Activated CD4-positive, alpha-beta T cell treated with anti-CD3 and anti-CD28 coated beads, Interleukin-2, amount 10 ng/mL, durations not matched to agents 7 days and 5 days (primary cell): ENCODE results near the gene CDK2AP2. TPM values are rescaled to one million over a fixed set of nuclear protein-coding genes. Genes with fewer than 3 reads are reported as not detected.
"Not testable (repeated sequence)": the region's sequence is repeated elsewhere in the genome, so short reads cannot be mapped to it uniquely, and the experiment has no call there.

Source experiments
- CTCF ChIA-PET: fragments of 350-600 bp; sonication (Branson Sonifier 250); formaldehyde crosslinking; loops from one replicate; lab custom pipeline; 2021; ENCODE audit warnings: antibody characterized with exemption; lab: Charles Lee
- POLR2A ChIA-PET: fragments of 350-600 bp; sonication (Branson Sonifier 250); formaldehyde crosslinking; loops from one replicate; lab custom pipeline; 2021; ENCODE audit warnings: antibody characterized with exemption; lab: Charles Lee
- DNase-seq: peaks from one replicate; pipeline ENCODE4 v3.0.0-alpha.2; 2020
- H3K27ac Mint-ChIP-seq: one replicate; pipeline ENCODE4 v1.8.0; 2021; ENCODE audit warnings: mild to moderate bottlenecking, moderate library complexity, mixed read lengths
- H3K27me3 Mint-ChIP-seq: one replicate; pipeline ENCODE4 v1.8.0; 2021; ENCODE audit warnings: mixed read lengths
- H3K36me3 Mint-ChIP-seq: one replicate; pipeline ENCODE4 v1.8.0; 2021; ENCODE audit warnings: low read depth, mixed read lengths
- H3K4me1 Mint-ChIP-seq: one replicate; pipeline ENCODE4 v1.8.0; 2021; ENCODE audit warnings: mixed read lengths
- H3K4me3 Mint-ChIP-seq: one replicate; pipeline ENCODE4 v1.8.0; 2021; ENCODE audit warnings: mild to moderate bottlenecking, moderate library complexity, mixed read lengths
- H3K9me3 Mint-ChIP-seq: one replicate; pipeline ENCODE4 v1.8.0; 2021; ENCODE audit warnings: mixed read lengths
- total RNA-seq, 2 experiments: library from RNA; stranded (reverse); gene quantifications; one replicate each; pipeline ENCODE4 v1.2.3, GENCODE V29; 2021

The CDK2AP2 gene
- total RNA-seq, 2 experiments from 2014 or later = 117 to 126 TPM

GRCh38 chr11:67477344-67478050, 30.5 kb downstream of the CDK2AP2 start:
- H3K27me3 Mint-ChIP-seq, H3K27ac Mint-ChIP-seq, POLR2A ChIA-PET, H3K4me3 Mint-ChIP-seq, H3K9me3 Mint-ChIP-seq, H3K36me3 Mint-ChIP-seq, H3K4me1 Mint-ChIP-seq, DNase-seq: not testable (repeated sequence)
- CTCF ChIA-PET = interaction anchor here (1.0 to 1.3 kb wide), 4 partner anchors 9 to 132 kb away, joined by 3 to 5 read pairs (median 3); no protein-coding TSS in a partner anchor

DNA sequence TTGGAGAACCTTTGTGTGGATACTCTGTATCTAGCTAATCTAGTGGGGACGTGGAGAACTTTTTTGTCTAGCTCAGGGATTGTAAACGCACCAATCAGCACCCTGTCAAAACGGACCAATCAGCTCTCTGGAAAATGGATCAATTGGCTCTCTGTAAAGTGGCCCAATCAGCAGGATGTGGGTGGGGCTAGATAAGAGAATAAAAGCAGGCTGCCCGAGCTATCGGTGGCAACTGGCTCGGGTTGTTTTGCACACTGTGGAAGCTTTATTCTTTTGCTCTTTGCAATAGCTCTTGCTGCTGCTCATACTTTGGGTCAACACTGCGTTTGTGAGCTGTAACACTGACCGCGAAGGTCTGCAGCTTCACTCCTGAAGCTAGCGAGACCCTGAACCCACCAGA, 31.3 kb downstream of the CDK2AP2 start:
- CTCF ChIA-PET = interaction anchor here (0.8 to 1.3 kb wide), 5 partner anchors 8 to 131 kb away, joined by 3 to 5 read pairs (median 3); no protein-coding TSS in a partner anchor
- H3K36me3 Mint-ChIP-seq, H3K4me3 Mint-ChIP-seq, POLR2A ChIA-PET, H3K27ac Mint-ChIP-seq, DNase-seq, H3K27me3 Mint-ChIP-seq, H3K4me1 Mint-ChIP-seq, H3K9me3 Mint-ChIP-seq: not testable (repeated sequence)

DNA sequence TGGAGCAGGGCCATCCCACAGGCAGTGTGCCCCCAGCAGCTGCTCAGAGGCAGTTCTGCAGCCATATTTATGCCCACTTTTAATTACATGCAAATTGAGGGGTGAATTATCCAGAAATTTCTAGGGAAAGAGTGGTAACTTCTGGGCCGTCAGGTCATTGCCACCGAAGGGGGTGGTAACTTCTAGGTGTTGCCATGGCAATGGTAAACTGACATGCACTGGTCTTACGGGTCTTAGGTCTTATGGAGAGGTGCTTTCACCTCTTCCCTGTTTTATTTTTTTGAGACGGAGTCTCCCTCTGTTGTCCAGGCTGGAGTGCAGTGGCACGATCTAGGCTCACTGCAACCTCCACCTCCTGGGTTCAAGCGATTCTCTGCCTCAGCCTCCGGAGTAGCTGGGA, 35.1 kb downstream of the CDK2AP2 start:
- Mint-ChIP-seq H3K27me3 (no peaks in the 10 kb centered on the region), H3K36me3 (no peaks in the 10 kb centered on the region), H3K27ac (no peak overlapping the region), H3K4me3 (no peak overlapping the region), H3K9me3 (no peaks in the 10 kb centered on the region), H3K4me1 (peaks cover 17% of the 10 kb centered on the region)
- DNase-seq = no peak
- CTCF ChIA-PET = no interaction called here
- POLR2A ChIA-PET = no interaction called here

- CTCF ChIA-PET = interaction anchor here (1.2 to 2.0 kb wide), 4 partner anchors 11 to 62 kb away, joined by 3 to 5 read pairs (median 4); partner anchors contain the start of gene PTPRCAP
- Mint-ChIP-seq H3K9me3 (no peaks in the 10 kb centered on the region), H3K27ac (peak overlapping the region; percentile 80), H3K36me3 (peaks cover under 1% of the 10 kb centered on the region), H3K4me3 (no peak overlapping the region), H3K27me3 (no peaks in the 10 kb centered on the region), H3K4me1 (peaks cover 31% of the 10 kb centered on the region)
- POLR2A ChIA-PET = interaction anchor here (1.9 kb wide), 1 partner anchor 69 kb away, joined by 6 read pairs; the partner anchor contains the start of gene PPP1CA
- DNase-seq = no peak
Measured at GRCh38 chr11:67470337-67471002, 37.5 kb downstream of the CDK2AP2 start.

- Mint-ChIP-seq H3K9me3 (no peaks in the 10 kb centered on the region), H3K4me1 (peaks cover 36% of the 10 kb centered on the region), H3K4me3 (peak overlapping the region; percentile 89), H3K27ac (peak overlapping the region; percentile 80), H3K27me3 (no peaks in the 10 kb centered on the region), H3K36me3 (peaks cover 4% of the 10 kb centered on the region)
- CTCF ChIA-PET = interaction anchor here (0.7 to 2.0 kb wide), 8 partner anchors 10 to 68 kb away, joined by 3 to 5 read pairs (median 4); partner anchors contain the start of genes PPP1CA, PTPRCAP and RPS6KB2
- no peak for DNase-seq
- POLR2A ChIA-PET = interaction anchor here (1.9 kb wide), 1 partner anchor 68 kb away, joined by 6 read pairs; the partner anchor contains the start of gene PPP1CA
Measured at GRCh38 chr11:67469508-67469811, 38.5 kb downstream of the CDK2AP2 start.

GRCh38 chr11:67468759-67469507, 39.0 kb downstream of the CDK2AP2 start, which contains the start of gene TMEM134:
TMEM134 (minus strand) TSS chr11:67469251; CDS start chr11:67469192, 59 bp downstream.
- POLR2A ChIA-PET = interaction anchor here (0.5 to 1.9 kb wide), 3 partner anchors 32 to 67 kb away, joined by 3 to 6 read pairs (median 5); partner anchors contain the start of gene PPP1CA
- Mint-ChIP-seq H3K27me3 (no peaks in the 10 kb centered on the region), H3K4me3 (peak within 1 kb of the TSS; percentile 89), H3K36me3 (peaks cover 4% of the 10 kb centered on the region), H3K9me3 (no peaks in the 10 kb centered on the region), H3K27ac (peak within 1 kb of the TSS; percentile 83), H3K4me1 (peaks cover 41% of the 10 kb centered on the region)
- DNase-seq = peak; percentile 89
- CTCF ChIA-PET = interaction anchor here (0.7 to 2.8 kb wide), 19 partner anchors 8 to 107 kb away, joined by 3 to 10 read pairs (median 4); partner anchors contain the start of genes AIP, PPP1CA, PTPRCAP and RPS6KB2

GRCh38 chr11:67468456-67468758, 39.6 kb downstream of the CDK2AP2 start:
- H3K4me1 Mint-ChIP-seq = peaks cover 41% of the 10 kb centered on the region
- no peaks in the 10 kb centered on the region for H3K27me3 Mint-ChIP-seq
- H3K36me3 Mint-ChIP-seq = peaks cover 4% of the 10 kb centered on the region
- DNase-seq = no peak
- CTCF ChIA-PET = interaction anchor here (0.5 to 2.8 kb wide), 15 partner anchors 8 to 106 kb away, joined by 3 to 10 read pairs (median 4); partner anchors contain the start of genes AIP, PPP1CA, PTPRCAP and RPS6KB2
- peak overlapping the region; percentile 83 for H3K27ac Mint-ChIP-seq
- POLR2A ChIA-PET = interaction anchor here (0.5 to 1.9 kb wide), 3 partner anchors 32 to 67 kb away, joined by 3 to 6 read pairs (median 5); partner anchors contain the start of gene PPP1CA
- H3K9me3 Mint-ChIP-seq = no peaks in the 10 kb centered on the region
- peak overlapping the region; percentile 89 for H3K4me3 Mint-ChIP-seq

DNA sequence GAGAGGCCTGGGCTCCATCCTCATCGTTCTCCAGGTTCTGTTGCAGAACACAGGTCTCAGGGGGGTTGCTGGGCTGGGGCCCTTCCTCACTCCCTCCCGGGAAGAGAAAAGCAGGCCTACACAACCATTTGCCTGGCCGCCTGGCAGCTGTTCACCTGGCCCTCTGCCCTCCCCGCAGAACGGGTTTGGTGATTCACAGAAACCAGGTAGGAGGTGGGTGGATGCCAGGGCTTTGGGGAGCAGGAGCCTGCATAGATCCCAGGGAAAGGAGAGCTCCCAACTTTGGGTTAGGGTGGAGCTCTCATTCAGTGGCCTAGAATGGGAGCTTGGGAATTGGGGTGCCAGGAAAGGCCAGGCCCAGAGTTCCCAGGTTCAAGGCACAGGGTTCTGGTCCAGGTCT, 39.9 kb downstream of the CDK2AP2 start:
- peak overlapping the region; percentile 89 for H3K4me3 Mint-ChIP-seq
- H3K9me3 Mint-ChIP-seq = no peaks in the 10 kb centered on the region
- ChIA-PET POLR2A (interaction anchor here (0.9 kb wide), 1 partner anchor 32 kb away, joined by 3 read pairs; no protein-coding TSS in a partner anchor), CTCF (interaction anchor here (0.5 to 2.8 kb wide), 15 partner anchors 9 to 161 kb away, joined by 3 to 10 read pairs (median 4); partner anchors contain the start of genes AIP, NUDT8, PPP1CA and PTPRCAP)
- H3K4me1 Mint-ChIP-seq = peaks cover 43% of the 10 kb centered on the region
- H3K27ac Mint-ChIP-seq = peak overlapping the region; percentile 83
- peaks cover 4% of the 10 kb centered on the region for H3K36me3 Mint-ChIP-seq
- H3K27me3 Mint-ChIP-seq = no peaks in the 10 kb centered on the region
- no peak for DNase-seq

GRCh38 chr11:67466962-67467771, 40.8 kb downstream of the CDK2AP2 start:
- H3K4me3 Mint-ChIP-seq = peak overlapping the region; percentile 89
- H3K27me3 Mint-ChIP-seq = no peaks in the 10 kb centered on the region
- peaks cover 43% of the 10 kb centered on the region for H3K4me1 Mint-ChIP-seq
- H3K36me3 Mint-ChIP-seq = peaks cover 4% of the 10 kb centered on the region
- H3K9me3 Mint-ChIP-seq = no peaks in the 10 kb centered on the region
- ChIA-PET POLR2A (no interaction called here), CTCF (interaction anchor here (0.8 to 2.8 kb wide), 11 partner anchors 11 to 162 kb away, joined by 3 to 10 read pairs (median 5); partner anchors contain the start of genes AIP, NUDT8, PITPNM1 and PPP1CA)
- DNase-seq = no peak
- H3K27ac Mint-ChIP-seq = peak overlapping the region; percentile 83

DNA sequence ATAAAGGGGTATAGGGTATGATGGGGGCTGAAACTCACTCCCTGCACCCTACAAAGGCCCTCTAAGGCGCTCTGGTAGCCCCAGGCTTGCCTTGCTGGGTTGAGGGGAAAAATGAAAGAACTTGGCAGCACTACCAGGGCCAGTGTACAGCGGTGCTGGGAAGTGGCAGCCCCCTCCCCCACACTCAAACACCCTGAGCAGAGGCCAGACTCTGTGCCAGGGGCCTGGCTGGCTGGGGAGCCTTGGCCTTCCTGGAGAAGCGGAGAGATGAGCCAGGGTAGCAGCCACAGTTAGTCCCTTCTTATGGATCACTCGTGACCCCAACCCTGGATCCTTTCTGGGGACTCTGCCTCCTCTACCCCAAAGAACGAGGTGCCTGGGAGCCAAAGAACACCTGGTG, 41.6 kb downstream of the CDK2AP2 start:
- POLR2A ChIA-PET = no interaction called here
- Mint-ChIP-seq H3K27ac (peak overlapping the region; percentile 36), H3K27me3 (no peaks in the 10 kb centered on the region), H3K4me1 (peaks cover 43% of the 10 kb centered on the region), H3K4me3 (peak overlapping the region; percentile 16), H3K36me3 (peaks cover 4% of the 10 kb centered on the region), H3K9me3 (no peaks in the 10 kb centered on the region)
- CTCF ChIA-PET = interaction anchor here (1.0 to 2.8 kb wide), 7 partner anchors 16 to 78 kb away, joined by 3 to 10 read pairs (median 6); partner anchors contain the start of genes AIP, PITPNM1 and PTPRCAP
- DNase-seq = no peak

DNA sequence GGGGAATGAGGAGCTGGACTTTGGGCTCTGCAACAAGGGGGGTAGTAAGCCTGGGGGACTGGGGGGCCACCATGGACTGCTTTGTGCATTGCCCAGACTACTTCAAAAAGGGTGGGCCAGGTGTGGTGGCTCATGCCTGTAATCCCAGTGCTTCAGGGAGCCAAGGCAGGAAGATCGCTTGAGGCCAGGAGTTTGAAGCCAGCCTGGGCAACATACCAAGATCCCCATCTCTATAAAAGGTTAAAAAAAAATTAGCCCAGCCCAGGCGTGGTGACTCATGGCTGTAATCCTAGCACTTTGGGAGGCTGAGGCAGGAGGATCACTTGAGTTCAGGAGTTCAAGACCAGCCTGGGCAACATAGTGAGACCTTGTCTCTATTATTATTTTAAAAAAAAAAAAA, 42.4 kb downstream of the CDK2AP2 start:
- H3K36me3 Mint-ChIP-seq, H3K27me3 Mint-ChIP-seq, H3K9me3 Mint-ChIP-seq, DNase-seq: not testable (repeated sequence)
- Mint-ChIP-seq H3K4me3 (peak overlapping the region; percentile 84), H3K27ac (peak overlapping the region; percentile 93), H3K4me1 (peaks cover 43% of the 10 kb centered on the region)
- ChIA-PET POLR2A (interaction anchor here (1.1 kb wide), 1 partner anchor 28 kb away, joined by 3 read pairs; the partner anchor contains the start of gene PTPRCAP), CTCF (interaction anchor here (1.0 to 1.7 kb wide), 7 partner anchors 15 to 120 kb away, joined by 3 to 6 read pairs (median 3); partner anchors contain the start of genes AIP and PTPRCAP)
